Chondrocyte (in vitro differentiated cells): ENCODE data around the gene MYCBP2. TPM values are rescaled to one million over a fixed set of nuclear protein-coding genes. Genes with fewer than 3 reads are reported as not detected.

Experiments
- DNase-seq: peaks from one replicate; pipeline ENCODE4 v3.0.0; 2021; ENCODE audit warnings: mixed read lengths, low spot score
- H3K27ac Mint-ChIP-seq: one replicate; pipeline ENCODE4 v1.8.0; 2021; ENCODE audit warnings: mild to moderate bottlenecking, moderate library complexity, mixed read lengths; ENCODE audit not compliant: unreplicated experiment
- H3K27me3 Mint-ChIP-seq: 2 replicates; pipeline ENCODE4 v1.8.0; 2021; ENCODE audit warnings: low read depth, mixed read lengths
- H3K36me3 Mint-ChIP-seq: 2 replicates; pipeline ENCODE4 v1.8.0; 2021; ENCODE audit warnings: low read depth, mixed read lengths
- H3K4me1 Mint-ChIP-seq: 2 replicates; pipeline ENCODE4 v1.8.0; 2021; ENCODE audit warnings: low read depth, mild to moderate bottlenecking, mixed read lengths
- H3K4me3 Mint-ChIP-seq: one replicate; pipeline ENCODE4 v1.8.0; 2021; ENCODE audit warnings: mild to moderate bottlenecking, moderate library complexity, mixed read lengths; ENCODE audit not compliant: unreplicated experiment
- H3K9me3 Mint-ChIP-seq: 2 replicates; pipeline ENCODE4 v1.8.0; 2021; ENCODE audit warnings: low read depth, mixed read lengths
- total RNA-seq: library from RNA; stranded (reverse); gene quantifications from 3 replicates; pipeline ENCODE4 v1.2.1, GENCODE V29; 2021
- TF ChIP-seq, protein P1 (sequence below): fragments of 200-600 bp; sonication (generic); IDR thresholded peaks from 2 replicates; pipeline ENCODE4 v1.5.0; 2021; ENCODE audit warnings: antibody characterized with exemption, mild to moderate bottlenecking, moderate library complexity

The MYCBP2 gene
- total RNA-seq, 1 donor from 2014 or later, result 59.5 TPM

- DNase-seq, result no peak
- no peak overlapping the region for H3K27ac Mint-ChIP-seq
- H3K4me1 Mint-ChIP-seq, result peaks cover 3% of the 10 kb centered on the region
- peaks cover 37% of the 10 kb centered on the region for H3K36me3 Mint-ChIP-seq
- H3K9me3 Mint-ChIP-seq, result no peaks in the 10 kb centered on the region
- TF ChIP-seq, protein P1, sequence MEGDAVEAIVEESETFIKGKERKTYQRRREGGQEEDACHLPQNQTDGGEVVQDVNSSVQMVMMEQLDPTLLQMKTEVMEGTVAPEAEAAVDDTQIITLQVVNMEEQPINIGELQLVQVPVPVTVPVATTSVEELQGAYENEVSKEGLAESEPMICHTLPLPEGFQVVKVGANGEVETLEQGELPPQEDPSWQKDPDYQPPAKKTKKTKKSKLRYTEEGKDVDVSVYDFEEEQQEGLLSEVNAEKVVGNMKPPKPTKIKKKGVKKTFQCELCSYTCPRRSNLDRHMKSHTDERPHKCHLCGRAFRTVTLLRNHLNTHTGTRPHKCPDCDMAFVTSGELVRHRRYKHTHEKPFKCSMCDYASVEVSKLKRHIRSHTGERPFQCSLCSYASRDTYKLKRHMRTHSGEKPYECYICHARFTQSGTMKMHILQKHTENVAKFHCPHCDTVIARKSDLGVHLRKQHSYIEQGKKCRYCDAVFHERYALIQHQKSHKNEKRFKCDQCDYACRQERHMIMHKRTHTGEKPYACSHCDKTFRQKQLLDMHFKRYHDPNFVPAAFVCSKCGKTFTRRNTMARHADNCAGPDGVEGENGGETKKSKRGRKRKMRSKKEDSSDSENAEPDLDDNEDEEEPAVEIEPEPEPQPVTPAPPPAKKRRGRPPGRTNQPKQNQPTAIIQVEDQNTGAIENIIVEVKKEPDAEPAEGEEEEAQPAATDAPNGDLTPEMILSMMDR, result no peak
- no peaks in the 10 kb centered on the region for H3K27me3 Mint-ChIP-seq
- H3K4me3 Mint-ChIP-seq, result no peak overlapping the region
Observed at GRCh38 chr13:77084755-77085154, 242.1 kb downstream of the MYCBP2 start.

GRCh38 chr13:77079902-77080413, 246.9 kb downstream of the MYCBP2 start:
- H3K4me3 Mint-ChIP-seq, result no peak overlapping the region
- H3K27me3 Mint-ChIP-seq, result no peaks in the 10 kb centered on the region
- DNase-seq, result no peak
- TF ChIP-seq, protein P1, result no peak
- H3K9me3 Mint-ChIP-seq, result no peaks in the 10 kb centered on the region
- H3K27ac Mint-ChIP-seq, result no peak overlapping the region
- peaks cover 4% of the 10 kb centered on the region for H3K4me1 Mint-ChIP-seq
- peaks cover 39% of the 10 kb centered on the region for H3K36me3 Mint-ChIP-seq

DNA sequence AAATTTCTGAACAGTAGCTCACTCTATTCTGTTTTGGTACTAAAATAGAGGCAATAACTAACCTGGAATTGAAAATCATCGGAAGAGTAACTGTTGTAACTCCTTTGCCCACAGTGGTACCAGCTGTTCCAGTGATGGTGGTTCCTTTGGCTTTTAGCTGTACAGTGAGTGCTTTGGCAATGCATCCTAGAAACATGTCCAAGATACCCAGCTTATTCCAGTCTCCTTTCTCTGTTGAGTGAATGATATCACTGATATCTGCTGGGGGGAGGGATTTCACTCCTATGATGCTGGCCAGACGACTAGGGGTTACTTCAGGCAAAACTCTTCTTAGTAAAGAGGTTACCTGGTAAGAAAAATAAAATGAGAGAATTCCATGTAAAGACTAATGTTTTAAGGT, 259.4 kb downstream of the MYCBP2 start:
- DNase-seq, result no peak
- peaks cover 2% of the 10 kb centered on the region for H3K9me3 Mint-ChIP-seq
- no peak overlapping the region for H3K27ac Mint-ChIP-seq
- no peaks in the 10 kb centered on the region for H3K27me3 Mint-ChIP-seq
- H3K36me3 Mint-ChIP-seq, result peaks cover 26% of the 10 kb centered on the region
- no peak overlapping the region for H3K4me3 Mint-ChIP-seq
- H3K4me1 Mint-ChIP-seq, result peaks cover under 1% of the 10 kb centered on the region
- TF ChIP-seq, protein P1, result no peak

DNA sequence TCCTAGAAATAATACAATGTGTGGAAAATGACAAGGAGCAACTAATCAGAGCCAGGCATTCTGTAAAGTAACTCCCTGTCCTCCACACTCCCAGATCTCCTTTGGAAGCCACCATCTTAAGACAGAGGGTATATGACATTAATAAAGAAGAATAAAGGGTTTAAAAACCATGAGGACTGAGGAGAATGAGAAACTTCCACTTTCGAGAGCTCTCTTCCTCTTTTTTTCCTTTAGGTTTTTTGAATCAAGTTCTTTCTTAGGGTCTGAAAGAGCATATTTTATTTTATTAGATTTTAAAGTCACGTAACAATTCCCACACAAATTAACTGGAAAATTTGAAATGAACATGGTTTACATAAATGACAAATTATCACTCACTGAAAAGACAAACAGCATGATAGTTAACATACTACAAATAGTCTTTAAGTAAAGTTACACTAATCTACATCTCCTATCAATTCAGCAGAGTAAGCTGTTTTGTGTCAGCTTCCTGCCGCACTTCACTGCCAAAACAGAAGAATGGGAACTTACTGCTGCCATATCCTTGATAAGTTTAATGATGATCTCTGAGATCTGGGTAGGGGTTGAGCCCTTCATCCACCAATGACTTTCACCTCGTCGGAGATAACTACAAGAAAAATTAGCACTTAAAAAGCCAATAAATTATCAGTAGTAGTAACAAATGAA, 261.3 kb downstream of the MYCBP2 start:
- no peak for DNase-seq
- H3K4me1 Mint-ChIP-seq, result peaks cover 4% of the 10 kb centered on the region
- peaks cover 32% of the 10 kb centered on the region for H3K36me3 Mint-ChIP-seq
- no peaks in the 10 kb centered on the region for H3K9me3 Mint-ChIP-seq
- H3K27ac Mint-ChIP-seq, result no peak overlapping the region
- no peak overlapping the region for H3K4me3 Mint-ChIP-seq
- no peaks in the 10 kb centered on the region for H3K27me3 Mint-ChIP-seq
- TF ChIP-seq, protein P1, result no peak

DNA sequence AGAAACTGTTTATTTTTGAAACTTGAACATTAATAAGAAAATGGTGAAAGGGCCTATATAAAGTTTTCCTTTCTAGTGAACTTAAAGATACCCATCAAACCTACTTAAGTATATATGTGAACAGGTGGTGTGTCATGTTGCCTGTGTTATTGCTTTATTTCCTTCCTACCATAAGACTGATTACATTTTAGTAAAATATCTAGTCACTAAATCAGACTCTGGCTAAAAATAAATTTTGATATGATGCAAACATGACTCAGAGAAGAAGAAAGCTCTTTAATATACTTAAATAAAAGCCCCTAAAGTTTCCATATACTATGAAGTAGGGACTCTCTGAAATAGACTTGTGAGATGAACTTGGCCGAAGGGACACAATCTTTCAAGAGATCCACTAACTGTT, 264.8 kb downstream of the MYCBP2 start:
- Mint-ChIP-seq H3K4me3 (no peak overlapping the region), H3K36me3 (peaks cover 23% of the 10 kb centered on the region), H3K4me1 (peaks cover 4% of the 10 kb centered on the region), H3K27ac (no peak overlapping the region), H3K9me3 (no peaks in the 10 kb centered on the region), H3K27me3 (no peaks in the 10 kb centered on the region)
- DNase-seq, result no peak
- TF ChIP-seq, protein P1, result no peak
